ENCODE results near the gene DLG1. TPM values are rescaled to one million over a fixed set of nuclear protein-coding genes. Genes with fewer than 3 reads are reported as not detected.

The DLG1 gene
- polyA plus RNA-seq, 3 donors = 77.3 to 84.0 (median 81.9) TPM

DNA sequence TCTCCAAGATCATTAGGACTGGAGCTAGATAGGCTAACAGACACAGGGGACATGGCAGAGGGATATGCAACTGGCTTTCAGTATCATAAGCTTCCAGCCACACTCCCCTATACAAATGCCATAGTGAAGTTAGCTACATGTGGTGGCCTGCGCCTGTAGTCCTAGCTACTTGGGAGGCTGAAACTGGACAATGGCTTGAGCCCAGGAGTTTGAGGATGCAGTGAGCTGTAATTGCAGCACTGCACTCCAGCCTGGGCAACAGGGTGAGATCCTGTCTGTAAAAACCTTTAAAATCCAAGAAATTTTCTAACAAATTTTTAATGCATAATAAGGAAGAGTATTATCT lies 37.3 kb downstream of the DLG1 start:
- no peak for DNase-seq (ENCODE audit: extremely low read depth in 1 of 11, low read depth in 9 of 11, low spot score in 4 of 11)

DNA sequence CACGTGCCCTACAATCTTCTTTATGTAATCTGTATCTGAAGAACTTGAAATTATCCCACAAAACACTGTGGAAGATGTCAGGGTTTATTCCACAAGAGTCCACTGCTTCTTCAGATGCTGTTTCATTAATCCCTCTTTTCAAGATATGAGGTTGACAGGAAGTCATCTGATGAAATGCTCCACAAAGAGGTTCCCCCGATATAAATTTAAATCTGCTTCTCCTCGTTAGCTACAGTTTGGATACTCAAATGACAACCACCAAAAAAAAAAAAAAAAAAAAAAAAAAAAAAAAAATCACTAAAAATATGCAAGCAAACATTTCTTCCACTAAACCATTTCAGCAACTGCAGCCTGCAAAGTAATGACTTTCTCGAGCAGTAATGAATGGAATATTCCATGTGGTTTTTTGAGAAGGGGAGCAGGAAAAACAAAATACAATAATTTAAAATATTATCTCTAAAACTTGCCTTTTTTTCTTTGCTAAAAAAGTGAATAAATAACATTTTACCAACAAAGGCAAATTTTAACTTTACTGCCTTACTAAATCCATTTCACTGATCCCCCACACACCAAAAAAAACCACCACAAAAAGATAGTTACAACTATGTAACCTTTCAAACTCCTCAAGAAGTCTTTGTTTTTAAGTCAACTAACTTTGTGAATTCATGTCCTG lies 37.8 kb downstream of the DLG1 start:
- DNase-seq (ENCODE audit: extremely low read depth in 1 of 11, low read depth in 9 of 11, low spot score in 4 of 11) = no peak

GRCh38 chr3:197259096-197259495 lies 39.3 kb downstream of the DLG1 start:
- DNase-seq (ENCODE audit: extremely low read depth in 1 of 11, low read depth in 9 of 11, low spot score in 4 of 11) = no peak

DNA sequence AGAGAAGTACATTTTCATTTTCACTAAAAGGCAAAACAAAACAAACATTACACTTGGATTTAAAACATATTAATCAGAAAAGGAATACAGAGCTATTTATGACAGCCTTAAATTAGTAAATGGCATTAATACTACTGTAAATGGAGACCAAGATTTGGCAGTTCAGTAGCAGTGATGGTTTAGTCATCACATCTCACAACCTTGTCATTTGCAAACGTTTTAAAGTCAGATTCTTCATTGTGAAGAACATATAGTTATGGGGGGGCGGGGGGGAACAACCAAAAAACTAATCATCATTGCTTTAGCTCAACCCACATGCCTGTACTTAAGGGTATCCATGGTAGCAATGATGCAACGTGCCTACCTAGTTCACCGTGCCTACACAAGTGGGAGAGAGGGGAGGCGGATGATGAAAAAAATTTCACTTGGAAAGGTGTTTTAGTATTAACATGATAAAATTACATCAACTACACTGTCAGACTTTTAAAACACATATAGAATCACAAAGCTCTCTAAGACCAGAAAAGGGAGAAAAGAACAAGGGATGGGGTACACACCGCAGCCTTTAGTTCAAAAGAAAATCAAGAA lies 40.1 kb downstream of the DLG1 start:
- no peak for DNase-seq (ENCODE audit: extremely low read depth in 1 of 11, low read depth in 9 of 11, low spot score in 4 of 11)

DNA sequence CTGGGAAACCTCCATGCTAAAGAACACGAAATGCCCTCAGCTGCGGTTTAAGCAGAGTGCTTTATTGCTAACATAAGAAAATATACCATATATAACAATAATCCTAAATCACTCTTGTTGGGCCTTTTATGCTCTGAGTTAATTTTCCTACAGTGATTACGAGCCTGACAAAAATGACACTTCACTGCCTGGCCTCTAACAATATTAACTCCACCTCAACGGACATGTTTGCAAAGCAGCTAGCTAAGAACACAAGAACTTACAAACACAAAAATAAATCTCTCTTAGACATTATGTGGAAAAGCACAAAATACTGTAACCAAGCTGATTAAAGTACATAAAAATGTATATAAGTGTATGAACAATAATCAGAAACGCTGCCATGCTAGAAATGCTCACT lies 40.7 kb downstream of the DLG1 start:
- peak in 1 of 11 donors; percentile 9 for DNase-seq (ENCODE audit: extremely low read depth in 1 of 11, low read depth in 9 of 11, low spot score in 4 of 11)

DNA sequence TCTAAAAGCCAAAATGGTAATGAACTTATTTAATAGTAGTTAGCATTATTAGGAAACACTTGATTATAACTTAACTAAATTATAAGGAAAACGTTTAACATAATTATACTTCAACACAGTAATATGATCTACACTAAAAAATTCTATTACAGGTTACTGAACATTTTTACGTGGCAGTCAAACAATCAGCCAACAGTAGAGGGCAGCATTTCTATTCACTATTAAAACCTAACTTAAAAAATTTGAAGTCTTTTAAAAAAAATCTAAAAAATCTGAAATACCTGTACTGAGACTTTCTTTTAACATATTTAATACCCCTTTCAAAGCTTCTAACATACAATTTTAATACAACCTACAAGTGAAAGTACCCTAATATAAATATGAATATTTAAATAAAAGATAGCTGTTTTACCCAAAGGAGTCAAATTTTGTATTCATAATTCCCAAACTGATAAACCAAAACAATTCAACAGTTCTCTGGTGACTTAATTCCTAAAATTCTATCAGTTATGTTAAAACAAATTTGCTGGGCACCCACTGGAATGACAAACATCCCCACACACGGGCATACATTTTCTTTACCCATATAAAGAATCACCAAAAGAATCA lies 41.5 kb downstream of the DLG1 start:
- peak in 10 of 11 donors; percentile 10 to 57 (median 32) for DNase-seq (ENCODE audit: extremely low read depth in 1 of 11, low read depth in 9 of 11, low spot score in 4 of 11)

- no peak for DNase-seq (ENCODE audit: extremely low read depth in 1 of 11, low read depth in 9 of 11, low spot score in 4 of 11)
These were observed 42.3 kb downstream of the DLG1 start for GRCh38 chr3:197256104-197256503.

GRCh38 chr3:197253238-197253947 lies 45.0 kb downstream of the DLG1 start:
- DNase-seq (ENCODE audit: extremely low read depth in 1 of 11, low read depth in 9 of 11, low spot score in 4 of 11) = no peak

GRCh38 chr3:197249542-197249941 lies 48.9 kb downstream of the DLG1 start:
- no peak for DNase-seq (ENCODE audit: extremely low read depth in 1 of 11, low read depth in 9 of 11, low spot score in 4 of 11)

- DNase-seq (ENCODE audit: extremely low read depth in 1 of 11, low read depth in 9 of 11, low spot score in 4 of 11) = no peak
These were observed 50.1 kb downstream of the DLG1 start for GRCh38 chr3:197248341-197248740.

- DNase-seq (ENCODE audit: extremely low read depth in 1 of 11, low read depth in 9 of 11, low spot score in 4 of 11) = no peak
These were observed 53.7 kb downstream of the DLG1 start for GRCh38 chr3:197244751-197245150.

GRCh38 chr3:197242784-197243432 lies 55.5 kb downstream of the DLG1 start:
- DNase-seq (ENCODE audit: extremely low read depth in 1 of 11, low read depth in 9 of 11, low spot score in 4 of 11) = no peak

DNA sequence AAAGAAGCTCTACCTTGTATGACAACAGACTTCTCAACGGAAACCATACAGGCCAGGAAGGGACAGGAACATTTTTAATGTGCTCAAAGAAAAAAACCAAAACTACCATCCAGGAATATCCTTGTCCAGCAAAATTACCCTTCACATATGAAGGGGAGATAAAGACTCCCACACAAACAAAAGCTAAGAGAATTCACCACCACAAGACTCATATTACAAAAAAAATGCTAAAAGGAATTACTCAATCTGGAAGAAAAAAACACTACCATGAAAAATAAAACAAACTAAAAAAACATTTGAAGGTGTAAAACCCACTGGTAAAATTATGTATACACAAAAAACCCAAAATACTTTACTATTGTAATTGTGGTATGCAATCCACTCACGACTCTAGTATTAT lies 57.2 kb downstream of the DLG1 start:
- DNase-seq (ENCODE audit: extremely low read depth in 1 of 11, low read depth in 9 of 11, low spot score in 4 of 11) = no peak

- DNase-seq (ENCODE audit: extremely low read depth in 1 of 11, low read depth in 9 of 11, low spot score in 4 of 11) = no peak
These were observed 58.6 kb downstream of the DLG1 start for GRCh38 chr3:197239857-197240256.

- DNase-seq (ENCODE audit: extremely low read depth in 1 of 11, low read depth in 9 of 11, low spot score in 4 of 11) = no peak
These were observed 59.6 kb downstream of the DLG1 start for GRCh38 chr3:197238842-197239241.

GRCh38 chr3:197237897-197238296 lies 60.5 kb downstream of the DLG1 start:
- no peak for DNase-seq (ENCODE audit: extremely low read depth in 1 of 11, low read depth in 9 of 11, low spot score in 4 of 11)

DNA sequence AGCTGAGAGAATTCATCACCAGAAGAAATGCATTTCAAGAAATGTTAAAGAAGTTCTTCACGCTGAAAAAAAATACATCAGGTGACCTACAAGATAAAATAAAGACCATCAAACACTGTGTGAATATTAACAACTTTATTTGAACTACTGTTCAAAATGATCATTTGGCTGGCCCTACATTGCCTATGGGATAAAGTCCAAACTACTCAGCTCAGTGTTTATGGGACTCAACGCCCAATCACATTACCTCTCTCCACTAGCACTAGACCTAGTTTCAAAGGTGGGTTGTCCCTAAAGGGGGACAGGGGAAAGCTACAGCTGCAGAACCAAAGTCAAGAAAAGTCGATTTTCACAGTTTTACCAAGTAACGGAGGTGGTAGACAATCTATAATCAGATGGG lies 62.0 kb downstream of the DLG1 start:
- DNase-seq (ENCODE audit: extremely low read depth in 1 of 11, low read depth in 9 of 11, low spot score in 4 of 11) = no peak

GRCh38 chr3:197234947-197235914 lies 63.2 kb downstream of the DLG1 start:
- no peak for DNase-seq (ENCODE audit: extremely low read depth in 1 of 11, low read depth in 9 of 11, low spot score in 4 of 11)

- no peak for DNase-seq (ENCODE audit: extremely low read depth in 1 of 11, low read depth in 9 of 11, low spot score in 4 of 11)
These were observed 67.1 kb downstream of the DLG1 start for GRCh38 chr3:197231321-197231720.

Measured in renal cortex interstitium (tissue), 11 donors.